Neural cell (in vitro differentiated cells): Measurements from ENCODE around the gene TTYH1.

Source experiments
- POLR2AphosphoS5 ChIP-seq: IDR thresholded peaks from 2 replicates; pipeline ENCODE4 v1.6.1; 2012
- RAD21 ChIP-seq: fragments of 450-650 bp; conservative IDR thresholded peaks from 2 replicates; pipeline ENCODE4 v1.6.1; 2014; ENCODE audit warnings: antibody characterized with exemption, mild to moderate bottlenecking, moderate library complexity
- TAF1 ChIP-seq: IDR thresholded peaks from 2 replicates; pipeline ENCODE4 v1.6.1; 2012; ENCODE audit warnings: low read depth
- TF ChIP-seq, protein P1 (sequence below): fragments of 450-650 bp; IDR thresholded peaks from 2 replicates; pipeline ENCODE4 v1.5.1; 2014; ENCODE audit warnings: antibody characterized with exemption, mild to moderate bottlenecking, moderate library complexity; ENCODE audit not compliant: poor library complexity, severe bottlenecking

DNA sequence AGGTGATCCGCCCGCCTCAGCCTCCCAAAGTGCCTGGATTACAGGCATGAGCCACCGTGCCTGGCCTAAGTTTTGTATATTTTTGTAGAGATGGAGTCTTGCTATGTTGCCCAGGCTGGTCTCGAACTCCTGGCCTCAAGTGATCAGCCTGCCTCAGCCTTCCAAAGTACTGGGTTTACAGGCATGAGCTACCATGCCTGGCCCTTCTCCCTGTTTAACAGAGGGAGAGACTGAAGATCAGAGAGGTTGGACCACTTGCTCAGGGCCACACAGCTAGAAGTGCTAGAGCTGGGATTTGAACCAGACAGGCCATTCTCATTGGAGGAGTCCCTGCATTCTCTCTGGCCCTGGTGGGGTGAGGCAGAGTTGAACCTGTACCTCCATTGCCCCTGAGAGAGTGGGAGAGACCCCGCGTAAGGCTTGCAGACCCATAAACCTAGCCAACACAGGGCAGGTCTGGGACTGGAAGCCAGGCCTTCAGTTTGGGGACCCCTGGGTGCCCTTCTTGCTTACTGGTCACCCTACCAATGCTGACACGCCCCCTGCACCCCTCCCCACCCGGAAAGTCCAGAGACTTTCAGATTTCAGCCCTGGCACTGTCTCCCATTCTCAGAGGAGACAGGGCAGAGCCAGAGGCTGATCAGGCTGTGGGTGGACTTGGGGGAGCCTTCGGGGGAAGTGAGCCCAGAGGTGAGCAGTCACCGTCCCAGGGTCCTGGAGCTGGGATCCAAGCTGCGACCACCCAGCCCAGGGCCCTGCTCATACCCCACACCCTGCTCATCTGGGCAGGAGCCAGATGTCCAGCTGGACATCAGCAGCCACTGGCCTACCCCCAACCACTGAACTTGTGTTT, 13.3 kb downstream of the TTYH1 start:
- TF ChIP-seq, protein P1, sequence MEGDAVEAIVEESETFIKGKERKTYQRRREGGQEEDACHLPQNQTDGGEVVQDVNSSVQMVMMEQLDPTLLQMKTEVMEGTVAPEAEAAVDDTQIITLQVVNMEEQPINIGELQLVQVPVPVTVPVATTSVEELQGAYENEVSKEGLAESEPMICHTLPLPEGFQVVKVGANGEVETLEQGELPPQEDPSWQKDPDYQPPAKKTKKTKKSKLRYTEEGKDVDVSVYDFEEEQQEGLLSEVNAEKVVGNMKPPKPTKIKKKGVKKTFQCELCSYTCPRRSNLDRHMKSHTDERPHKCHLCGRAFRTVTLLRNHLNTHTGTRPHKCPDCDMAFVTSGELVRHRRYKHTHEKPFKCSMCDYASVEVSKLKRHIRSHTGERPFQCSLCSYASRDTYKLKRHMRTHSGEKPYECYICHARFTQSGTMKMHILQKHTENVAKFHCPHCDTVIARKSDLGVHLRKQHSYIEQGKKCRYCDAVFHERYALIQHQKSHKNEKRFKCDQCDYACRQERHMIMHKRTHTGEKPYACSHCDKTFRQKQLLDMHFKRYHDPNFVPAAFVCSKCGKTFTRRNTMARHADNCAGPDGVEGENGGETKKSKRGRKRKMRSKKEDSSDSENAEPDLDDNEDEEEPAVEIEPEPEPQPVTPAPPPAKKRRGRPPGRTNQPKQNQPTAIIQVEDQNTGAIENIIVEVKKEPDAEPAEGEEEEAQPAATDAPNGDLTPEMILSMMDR = no peak
- TF ChIP-seq RAD21 = no peak
- TF ChIP-seq POLR2AphosphoS5 = no peak
- TF ChIP-seq TAF1 = no peak
